Stimulated activated CD8-positive, alpha-beta memory T cell treated with anti-CD3 and anti-CD28 coated beads, Interleukin-4, amount 100 ng/mL, for 1 hour (primary cell): ENCODE measurements around the gene LILRA1.
"Not testable (repeated sequence)": the region's sequence is repeated elsewhere in the genome, so short reads cannot be mapped to it uniquely, and the experiment has no call there.

ENCODE experiments used
- DNase-seq, 2 donors: peaks; one replicate each; pipeline ENCODE4 v3.0.0-alpha.2; 2020; ENCODE audit warnings: low read depth in 2 of 2, low spot score in 1 of 2

Gene LILRA1

GRCh38 chr19:54624234-54624633, 30.8 kb downstream of the LILRA1 start:
- not testable (repeated sequence) for DNase-seq

- not testable (repeated sequence) for DNase-seq
Observed at GRCh38 chr19:54624934-54625730, 31.7 kb downstream of the LILRA1 start.

GRCh38 chr19:54626757-54627156, 33.3 kb downstream of the LILRA1 start:
- no peak for DNase-seq

GRCh38 chr19:54627912-54628311, 34.5 kb downstream of the LILRA1 start:
- not testable (repeated sequence) for DNase-seq

- not testable (repeated sequence) for DNase-seq
Observed at GRCh38 chr19:54630262-54630661, 36.8 kb downstream of the LILRA1 start, which contains the start of gene LILRB1. Gene LILRB1 (plus strand): TSS chr19:54630484. CDS start chr19:54631074, 590 bp downstream.

- no peak for DNase-seq
Observed at GRCh38 chr19:54630782-54631181, 37.4 kb downstream of the LILRA1 start.

GRCh38 chr19:54631489-54632337, 38.3 kb downstream of the LILRA1 start:
- not testable (repeated sequence) for DNase-seq

GRCh38 chr19:54632517-54632916, 39.1 kb downstream of the LILRA1 start:
- DNase-seq = not testable (repeated sequence)

GRCh38 chr19:54633401-54633800, 40.0 kb downstream of the LILRA1 start:
- DNase-seq = no peak

GRCh38 chr19:54636081-54636480, 42.6 kb downstream of the LILRA1 start:
- not testable (repeated sequence) for DNase-seq

- no peak for DNase-seq
Observed at GRCh38 chr19:54638683-54639082, 45.3 kb downstream of the LILRA1 start.

GRCh38 chr19:54642953-54643352, 49.5 kb downstream of the LILRA1 start:
- DNase-seq = not testable (repeated sequence)

GRCh38 chr19:54643583-54643982, 50.2 kb downstream of the LILRA1 start:
- not testable (repeated sequence) for DNase-seq

GRCh38 chr19:54644056-54644455, 50.6 kb downstream of the LILRA1 start:
- DNase-seq = no peak

GRCh38 chr19:54646331-54646841, 53.0 kb downstream of the LILRA1 start:
- no peak for DNase-seq

- DNase-seq = no peak
Observed at GRCh38 chr19:54648129-54648528, 54.7 kb downstream of the LILRA1 start.

GRCh38 chr19:54650108-54650655, 56.8 kb downstream of the LILRA1 start:
- no peak for DNase-seq
